Measurements from ENCODE around the gene GRHPR. TPM values are rescaled to one million over a fixed set of nuclear protein-coding genes. Genes with fewer than 3 reads are reported as not detected.
A peak's percentile ranks its signal among the peaks of the same experiment; 100 is the strongest.
"Not testable (repeated sequence)": the region's sequence is repeated elsewhere in the genome, so short reads cannot be mapped to it uniquely, and the experiment has no call there.

The GRHPR gene
- polyA plus RNA-seq (2013, experiment 1 of 2; ENCODE audit: insufficient read length), result 112 TPM
- polyA plus RNA-seq (2013, experiment 2 of 2; ENCODE audit: insufficient read length), result 114 TPM

- peak; percentile 68 for DNase-seq
These were observed at the start of gene GRHPR for GRCh38 chr9:37422289-37423104. GRHPR (plus strand) TSS chr9:37422696; CDS start chr9:37422751, 55 bp downstream.

DNA sequence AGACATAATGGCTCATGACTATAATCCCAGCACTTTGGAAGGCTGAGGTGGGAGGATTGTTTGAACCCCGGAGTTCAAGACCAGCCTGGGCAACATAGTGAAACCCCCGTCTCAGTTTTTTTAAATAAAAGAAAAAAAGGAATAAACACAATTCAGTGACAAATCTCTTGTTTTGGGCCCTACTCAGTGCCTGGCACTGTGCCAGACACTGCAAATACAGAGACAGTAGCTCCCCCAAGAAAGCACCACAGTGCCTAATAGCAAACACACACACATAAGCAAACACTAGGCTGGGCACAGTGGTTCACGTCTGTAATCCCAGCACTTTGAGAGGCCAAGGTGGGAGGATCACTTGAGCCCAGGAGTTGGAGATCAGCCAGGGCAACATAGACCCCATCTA is 49.7 kb upstream of the GRHPR start:
- no peak for DNase-seq

GRCh38 chr9:37373621-37374020 is 48.9 kb upstream of the GRHPR start:
- DNase-seq, result no peak

GRCh38 chr9:37374892-37375291 is 47.6 kb upstream of the GRHPR start:
- no peak for DNase-seq

DNA sequence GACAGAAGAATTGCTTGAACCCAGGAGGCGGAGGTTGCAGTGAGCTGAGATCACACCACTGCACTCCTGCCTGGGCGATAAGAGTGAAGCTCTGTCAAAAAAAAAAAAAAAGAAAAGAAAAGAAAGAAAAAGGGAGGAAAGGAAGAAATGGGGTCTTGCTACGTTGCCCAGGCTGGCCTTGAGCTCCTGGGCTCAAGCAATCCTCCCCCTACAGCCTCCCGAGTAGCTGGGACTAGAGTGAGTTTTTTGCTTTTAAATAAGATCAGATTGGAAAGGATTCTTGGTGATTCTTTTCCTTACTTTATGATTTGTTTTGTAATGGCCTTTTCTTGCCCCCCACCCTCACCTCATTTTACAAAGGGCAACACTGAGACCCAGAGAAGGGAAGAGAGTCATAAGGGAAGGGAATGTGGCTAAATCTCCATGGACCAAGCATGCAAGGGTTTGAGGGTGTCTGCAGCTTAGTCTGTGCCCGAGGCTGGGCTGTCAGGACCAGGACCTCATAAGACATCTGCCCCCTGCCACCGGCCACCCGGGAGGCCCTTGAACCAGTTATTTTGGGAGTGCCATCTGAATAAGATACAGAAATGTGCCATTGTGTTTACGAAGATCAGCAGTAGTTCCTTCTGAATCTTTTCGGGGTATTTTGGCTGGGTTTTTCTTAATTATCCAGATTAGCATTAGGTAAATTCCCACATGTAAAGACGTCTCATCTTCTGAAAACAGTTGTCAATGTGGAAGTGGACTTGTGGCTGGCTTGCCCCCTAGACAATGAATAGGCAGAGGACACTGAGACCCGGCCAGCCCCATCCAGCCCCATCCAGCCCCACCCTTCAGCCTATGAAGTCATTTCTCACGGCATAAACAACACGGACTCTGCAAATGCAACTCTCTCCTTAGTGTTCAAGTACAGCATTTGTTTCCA is 44.5 kb upstream of the GRHPR start:
- no peak for DNase-seq

DNA sequence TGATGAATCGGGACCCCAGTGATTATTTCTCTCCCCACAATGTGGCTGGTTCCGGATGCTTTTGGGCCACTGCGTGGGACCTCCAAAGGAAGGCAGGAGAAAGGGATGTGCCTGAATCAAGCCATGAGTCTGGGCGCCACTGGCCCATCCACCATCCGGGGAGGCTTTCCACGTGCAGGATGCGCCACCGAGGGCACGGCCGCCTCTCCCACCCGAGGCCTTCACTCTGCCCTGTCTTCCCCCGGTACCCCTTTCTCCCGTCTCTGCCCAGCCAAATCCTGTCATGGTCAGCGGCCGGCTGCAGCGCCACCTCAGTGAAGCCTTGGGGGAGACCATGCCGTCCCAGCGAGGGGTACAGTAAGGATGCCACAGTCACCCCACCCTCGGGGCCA is 43.9 kb upstream of the GRHPR start:
- no peak for DNase-seq

GRCh38 chr9:37379835-37380234 is 42.7 kb upstream of the GRHPR start:
- DNase-seq, result no peak

GRCh38 chr9:37380570-37380969 is 41.9 kb upstream of the GRHPR start:
- DNase-seq, result no peak

DNA sequence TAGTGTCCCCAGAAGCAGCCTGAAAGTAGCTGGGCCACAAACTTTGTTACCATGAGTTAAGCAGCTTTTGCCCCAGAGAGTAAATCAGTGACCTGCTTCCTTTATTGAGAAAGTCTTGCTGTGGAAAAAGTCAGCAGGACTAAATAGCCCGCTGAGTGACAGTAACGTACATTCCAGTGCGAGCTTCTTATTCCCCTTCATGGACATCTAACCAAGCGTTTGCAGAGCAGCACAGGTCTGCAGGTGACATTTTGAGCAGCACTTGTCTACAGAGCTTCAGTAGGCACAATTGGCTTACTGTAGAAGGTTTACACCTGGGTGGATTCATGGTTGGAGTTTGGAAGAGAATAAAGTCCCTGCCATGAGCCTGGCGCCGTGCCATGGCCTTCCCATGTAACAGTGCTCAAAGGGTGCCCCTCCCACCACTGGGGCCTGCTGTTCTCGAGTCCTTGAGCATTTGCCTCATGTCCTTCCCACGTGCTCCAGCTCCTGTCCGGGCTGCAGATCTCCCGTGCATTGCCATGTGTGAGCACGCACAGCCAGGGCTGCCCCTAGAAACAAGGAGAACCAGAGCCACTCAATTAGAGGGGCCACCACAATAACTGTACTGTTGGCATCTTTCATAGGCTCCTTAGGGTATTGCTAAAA is 41.3 kb upstream of the GRHPR start:
- no peak for DNase-seq

- no peak for DNase-seq
These were observed 40.1 kb upstream of the GRHPR start for GRCh38 chr9:37382161-37382981.

DNA sequence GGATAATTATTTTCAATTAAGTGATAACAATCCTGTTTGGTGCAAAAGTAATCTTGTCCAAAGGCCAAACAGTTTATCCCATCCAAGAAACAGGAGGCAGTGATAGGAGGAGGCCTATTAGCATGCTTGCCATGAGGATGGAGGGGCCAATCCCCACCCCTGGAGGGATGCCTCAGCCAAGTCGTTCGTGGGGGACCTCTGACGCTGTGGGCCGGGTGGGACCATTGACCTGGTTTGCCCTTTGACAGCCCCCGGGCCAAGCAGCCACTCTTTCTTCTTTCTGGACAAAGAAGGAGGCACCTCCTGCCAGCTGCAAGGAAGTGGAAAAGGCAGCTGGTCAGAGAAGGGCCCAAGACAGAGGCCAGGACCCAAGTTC is 39.5 kb upstream of the GRHPR start:
- no peak for DNase-seq

DNA sequence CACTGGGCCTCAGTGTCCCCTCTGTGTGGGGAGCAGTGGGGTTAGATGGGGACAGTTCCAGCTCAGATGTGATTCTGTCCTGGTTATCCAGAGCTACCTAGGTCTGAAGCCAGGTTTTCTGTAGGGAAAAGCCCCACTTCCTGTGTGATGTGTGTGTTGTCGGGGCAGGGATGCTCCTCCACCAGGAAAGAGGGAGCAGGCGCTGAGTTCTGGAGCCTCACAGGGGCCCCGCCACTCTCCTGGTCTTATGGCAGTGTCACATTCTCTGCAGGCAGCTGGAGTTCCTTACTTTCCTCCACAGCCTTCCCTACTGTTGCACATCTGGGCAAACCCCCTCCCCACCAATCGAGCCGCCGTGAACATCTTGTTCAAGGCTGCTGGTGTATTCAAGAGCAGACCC is 39.1 kb upstream of the GRHPR start:
- DNase-seq, result no peak

GRCh38 chr9:37383876-37384746 is 38.4 kb upstream of the GRHPR start:
- DNase-seq, result no peak

DNA sequence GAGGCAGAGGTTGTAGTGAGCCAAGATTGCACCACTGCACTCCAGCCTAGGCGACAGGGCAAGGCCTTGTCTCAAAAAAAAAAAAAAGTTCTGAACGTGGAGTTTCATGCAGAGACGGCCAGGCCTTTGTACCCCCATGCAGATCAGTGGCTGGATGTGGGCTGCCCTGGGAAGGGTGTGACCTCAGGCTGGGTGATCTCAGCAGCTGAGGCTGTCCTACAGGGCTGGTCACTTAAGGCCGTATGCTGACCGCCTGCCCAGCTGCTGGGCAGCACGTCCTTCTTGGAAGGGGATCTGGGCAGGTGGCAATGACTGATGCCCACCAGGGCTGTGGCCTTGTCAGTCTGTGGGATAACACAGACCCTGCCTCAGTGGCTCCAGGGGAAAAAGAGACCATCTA is 37.2 kb upstream of the GRHPR start:
- no peak for DNase-seq

DNA sequence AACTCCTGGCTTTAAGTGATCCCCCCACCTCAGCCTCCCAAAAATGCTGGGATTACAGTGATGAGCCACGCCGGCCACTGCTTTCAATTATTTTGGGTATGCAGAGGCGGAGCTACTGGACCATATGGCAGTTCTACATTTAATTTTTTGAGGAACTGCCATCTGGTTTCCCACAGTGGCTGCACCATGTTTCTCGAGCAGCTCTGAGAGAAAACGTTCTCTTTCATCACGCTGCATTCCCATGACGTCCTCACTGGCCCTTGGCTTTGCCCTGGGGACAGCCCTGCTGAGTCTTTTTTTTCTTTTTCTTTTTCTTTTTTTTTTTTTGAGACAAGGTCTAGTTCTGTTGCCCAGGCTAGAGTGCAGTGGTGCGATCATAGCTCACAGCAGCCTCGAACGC is 35.5 kb upstream of the GRHPR start:
- peak; percentile 20 for DNase-seq

- no peak for DNase-seq
These were observed 31.7 kb upstream of the GRHPR start for GRCh38 chr9:37390759-37391158.

- no peak for DNase-seq
These were observed 30.2 kb upstream of the GRHPR start for GRCh38 chr9:37392272-37392671.

- DNase-seq, result no peak
These were observed 27.3 kb upstream of the GRHPR start for GRCh38 chr9:37395229-37395628.

GRCh38 chr9:37395663-37396062 is 26.8 kb upstream of the GRHPR start:
- no peak for DNase-seq

DNA sequence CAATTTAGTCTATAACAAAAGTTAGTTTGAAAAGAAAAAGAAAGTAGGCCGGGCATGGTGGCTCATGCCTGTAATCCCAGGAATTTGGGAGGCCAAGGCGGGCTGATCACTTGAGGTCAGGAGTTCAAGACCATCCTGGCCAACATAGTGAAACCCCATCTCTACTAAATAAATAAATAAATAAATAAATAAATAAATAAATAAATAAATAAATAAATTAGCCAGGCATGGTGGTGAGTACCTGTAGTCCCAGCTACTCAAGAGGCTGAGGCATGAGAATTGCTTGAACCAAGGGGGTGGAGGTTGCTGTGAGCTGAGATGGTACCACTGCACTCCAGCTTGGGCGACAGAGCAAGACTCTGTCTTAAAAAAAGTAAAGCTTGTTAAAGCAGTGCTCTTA is 24.5 kb upstream of the GRHPR start:
- not testable (repeated sequence) for DNase-seq

- DNase-seq, result no peak
These were observed 24.0 kb upstream of the GRHPR start for GRCh38 chr9:37398464-37399025.

Data from fibroblast of skin of abdomen (primary cell).